Hematopoietic multipotent progenitor cell treated with erythropoietin and hydrocortisone succinate and interleukin-3 and kit ligand, for 6 days (in vitro differentiated cells): ENCODE results near the gene TTLL13.

Experiments
- DNase-seq: peaks from one replicate; pipeline ENCODE4 v3.0.0-alpha.2; 2015

The TTLL13 gene

GRCh38 chr15:90217671-90218394, 31.5 kb upstream of the TTLL13 start:
- DNase-seq, result no peak

GRCh38 chr15:90219421-90220141, 29.8 kb upstream of the TTLL13 start:
- DNase-seq, result peak; percentile 78

GRCh38 chr15:90221246-90221900, 28.0 kb upstream of the TTLL13 start:
- DNase-seq, result peak; percentile 82

DNA sequence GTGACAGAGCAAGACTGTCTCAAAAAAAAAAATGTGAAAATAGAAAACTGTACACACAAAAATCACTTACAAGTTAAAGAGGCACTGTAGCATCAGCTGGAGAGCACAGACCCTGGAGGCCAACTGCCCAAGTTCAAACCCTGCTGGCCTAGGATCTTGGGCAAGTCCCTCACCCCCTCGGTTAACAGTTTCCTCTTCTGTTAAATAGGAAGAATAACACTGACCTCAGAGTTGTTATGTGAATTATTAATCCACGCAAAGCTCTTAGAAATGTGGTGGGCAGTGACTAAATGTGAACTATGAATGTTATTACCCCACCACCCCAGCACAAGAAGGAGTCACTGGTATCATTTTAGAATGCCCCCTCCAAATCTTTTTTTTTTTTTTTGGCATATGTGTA, 26.8 kb upstream of the TTLL13 start:
- DNase-seq, result no peak

GRCh38 chr15:90223441-90224165, 25.8 kb upstream of the TTLL13 start:
- no peak for DNase-seq

GRCh38 chr15:90225047-90225446, 24.3 kb upstream of the TTLL13 start:
- no peak for DNase-seq

- DNase-seq, result no peak
Observed at GRCh38 chr15:90225504-90226234, 23.7 kb upstream of the TTLL13 start.

DNA sequence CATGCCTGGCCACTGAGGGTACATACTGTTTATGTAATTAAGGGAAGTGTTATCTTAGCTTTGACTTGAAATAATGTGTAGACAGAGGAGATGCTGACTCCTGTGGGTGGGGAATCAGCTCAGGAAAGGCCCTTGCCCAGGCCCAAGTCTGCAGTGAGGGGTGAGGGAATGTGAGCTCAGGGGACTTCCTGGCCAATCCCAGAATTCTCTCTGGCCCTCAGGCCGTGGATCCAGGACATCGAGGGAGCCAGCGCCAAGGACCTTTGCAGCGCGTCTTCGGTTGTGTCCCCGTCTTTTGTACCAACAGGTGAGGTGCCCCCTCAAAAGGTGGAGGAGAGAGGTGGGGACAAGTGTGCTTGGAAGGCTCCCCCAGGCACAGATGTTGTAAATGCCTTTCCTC, 22.0 kb upstream of the TTLL13 start:
- DNase-seq, result no peak

GRCh38 chr15:90227816-90228772, 21.3 kb upstream of the TTLL13 start:
- no peak for DNase-seq

GRCh38 chr15:90228960-90229359, 20.4 kb upstream of the TTLL13 start:
- DNase-seq, result no peak

- no peak for DNase-seq
Observed at GRCh38 chr15:90230071-90230494, 19.3 kb upstream of the TTLL13 start.

GRCh38 chr15:90230610-90231009, 18.7 kb upstream of the TTLL13 start:
- no peak for DNase-seq

- DNase-seq, result no peak
Observed at GRCh38 chr15:90231028-90232017, 18.0 kb upstream of the TTLL13 start.

DNA sequence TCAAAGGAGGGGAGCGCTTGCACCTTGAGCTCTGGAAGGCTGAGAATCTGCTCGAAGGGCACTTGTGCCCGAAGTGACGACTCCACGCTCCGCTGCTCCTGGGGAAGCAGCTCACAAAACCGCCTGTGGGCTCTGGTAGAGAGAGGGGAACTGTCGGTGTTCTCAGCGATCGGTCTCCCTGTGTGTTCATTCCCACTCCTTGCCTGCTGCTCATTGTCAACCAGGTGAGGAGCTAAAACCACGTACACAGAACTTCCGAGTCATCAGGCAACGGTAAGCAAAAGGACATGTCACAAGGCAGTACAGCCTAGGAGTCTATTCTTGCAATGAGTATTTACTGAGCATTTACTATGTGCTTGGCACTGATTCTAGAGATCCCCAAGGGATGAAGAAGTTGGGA, 17.2 kb upstream of the TTLL13 start:
- DNase-seq, result no peak

GRCh38 chr15:90232941-90233386, 16.4 kb upstream of the TTLL13 start:
- no peak for DNase-seq

DNA sequence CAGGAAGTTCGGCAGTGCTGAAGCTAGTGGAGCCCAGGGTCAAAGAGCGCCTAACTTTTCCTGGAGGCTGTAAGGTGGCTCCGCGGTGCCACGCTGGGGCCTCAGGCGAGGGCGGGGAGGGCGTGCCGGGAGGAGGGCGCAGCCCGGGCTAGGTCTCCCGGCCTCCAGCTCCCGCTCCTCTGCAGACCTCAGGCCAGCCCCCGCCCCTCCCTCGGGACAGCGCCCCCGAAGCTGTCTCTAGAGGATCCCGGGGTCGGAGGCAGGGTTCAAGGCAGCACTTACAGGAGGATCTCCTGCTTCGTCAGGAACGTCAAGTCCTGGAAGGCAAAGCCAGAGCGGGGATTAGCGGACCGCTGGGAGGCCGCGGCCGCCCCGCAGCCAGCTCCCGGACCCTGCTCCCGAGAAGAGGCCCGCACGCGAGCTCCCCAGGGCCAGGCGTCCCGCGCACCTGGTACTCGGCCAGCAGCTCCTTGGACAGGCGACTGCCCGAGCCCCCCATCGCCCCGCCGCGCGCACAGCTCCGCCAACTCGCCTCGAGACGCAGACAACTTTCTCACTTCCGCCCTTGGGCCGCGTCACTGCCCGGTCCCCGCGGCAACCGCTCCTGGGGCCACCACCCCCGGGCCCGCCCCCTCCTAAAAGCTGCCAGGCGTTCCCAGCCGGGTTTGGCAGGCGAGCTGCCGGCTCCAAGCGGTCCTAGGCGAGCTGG, 15.8 kb upstream of the TTLL13 start, which contains the start of gene CIB1:
Gene CIB1, minus strand, starts transcription at position 555 of the 709 bp plus-strand sequence. Its CDS starts 56 bp downstream, at position 499.
- DNase-seq, result peak; percentile 98

DNA sequence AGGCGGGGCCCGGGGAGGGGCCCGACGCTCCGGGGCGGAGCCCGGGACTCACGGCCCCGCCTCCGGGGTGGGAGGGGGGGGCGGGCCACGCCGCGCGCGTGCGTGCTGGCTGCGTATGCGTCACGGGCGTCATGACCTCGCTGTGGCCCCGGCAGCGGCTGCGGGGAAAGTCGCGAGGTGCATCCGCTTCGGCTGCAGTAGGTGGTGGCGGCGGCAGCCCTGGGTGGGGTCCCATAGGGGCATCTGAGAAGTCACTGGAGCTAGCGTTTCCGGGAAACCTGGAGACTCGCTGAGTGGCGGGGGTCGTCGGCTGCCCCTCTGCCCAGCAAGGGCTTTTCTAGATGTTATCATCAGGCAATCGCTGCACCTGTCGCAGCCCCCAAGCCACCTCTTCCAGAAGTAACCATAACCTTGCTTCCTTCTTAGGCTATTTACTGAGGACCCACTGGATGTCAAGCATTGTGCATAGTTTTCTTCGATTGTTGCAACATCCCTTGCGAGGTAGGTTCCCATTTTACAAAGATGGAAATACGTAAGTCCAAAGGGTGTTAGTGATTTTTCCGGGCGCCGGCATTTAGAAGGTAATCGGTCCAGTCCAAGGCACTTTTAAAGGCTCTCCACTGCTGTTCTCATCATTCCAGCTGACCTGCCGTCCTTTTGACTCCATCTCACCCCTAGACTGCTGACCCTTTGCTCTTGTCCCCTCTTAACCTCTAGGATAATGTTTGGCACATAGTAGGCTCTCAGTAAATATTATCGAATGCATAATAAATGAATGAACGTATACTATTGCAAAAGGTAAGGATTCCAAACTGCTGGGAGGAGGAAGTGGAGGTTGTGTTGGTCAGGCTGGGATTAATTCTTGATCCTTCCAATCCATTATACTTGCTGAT, 15.0 kb upstream of the TTLL13 start, which contains the start of gene GDPGP1:
Gene GDPGP1, plus strand, starts transcription at position 114 of the 893 bp plus-strand sequence. CDS start 6,700 bp downstream, outside the sequence.
- peak; percentile 25 for DNase-seq

DNA sequence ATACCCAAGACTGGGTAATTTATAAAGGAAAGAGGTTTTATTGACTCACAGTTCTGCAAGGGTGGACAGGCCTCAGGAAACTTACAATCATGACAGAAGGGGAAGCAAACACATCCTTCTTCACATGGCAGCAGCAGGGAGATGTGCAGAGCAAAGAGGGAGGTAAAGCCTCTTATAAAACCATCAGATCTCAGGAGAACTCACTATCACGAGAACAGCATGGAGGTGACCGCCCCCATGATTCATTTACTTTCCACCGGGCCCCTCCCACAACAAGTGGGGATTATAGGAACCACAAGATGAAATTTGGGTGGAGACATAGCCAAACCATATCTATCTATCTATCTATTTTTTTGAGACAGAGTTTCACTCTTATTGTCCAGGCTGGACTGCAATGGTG, 10.0 kb upstream of the TTLL13 start:
- peak; percentile 38 for DNase-seq
